Measurements from ENCODE around the gene ZHX3.

The ZHX3 gene

GRCh38 chr20:41248368-41249024, 69.0 kb downstream of the ZHX3 start:
- Histone ChIP-seq H4K20me1 (ENCODE audit: insufficient read depth) (no peaks in the 10 kb centered on the region), H3K79me2 (ENCODE audit: insufficient read depth, low read depth) (no peaks in the 10 kb centered on the region), H3K4me3 (IDR thresholded peaks at IDR 0.05; ENCODE audit: insufficient read depth, low read depth, low read length) (no peak overlapping the region), H3K4me1 (ENCODE audit: low read depth, poor library complexity, severe bottlenecking) (no peaks in the 10 kb centered on the region), H3K27me3 (ENCODE audit: insufficient read depth, low read depth) (no peaks in the 10 kb centered on the region), H2AFZ (ENCODE audit: low read depth) (no peak overlapping the region), H3K36me3 (ENCODE audit: insufficient read depth) (no peaks in the 10 kb centered on the region), H3K4me2 (no peak overlapping the region), H3K9ac (no peak overlapping the region), H3K27ac (no peak overlapping the region)
- TF ChIP-seq CTCF (conservative IDR thresholded peaks at IDR 0.05; ENCODE audit: low read depth, low read length), result no peak

- Histone ChIP-seq H3K79me2 (ENCODE audit: insufficient read depth, low read depth) (no peaks in the 10 kb centered on the region), H3K36me3 (ENCODE audit: insufficient read depth) (no peaks in the 10 kb centered on the region), H4K20me1 (ENCODE audit: insufficient read depth) (no peaks in the 10 kb centered on the region), H3K9ac (no peak overlapping the region), H3K4me3 (IDR thresholded peaks at IDR 0.05; ENCODE audit: insufficient read depth, low read depth, low read length) (no peak overlapping the region), H2AFZ (ENCODE audit: low read depth) (no peak overlapping the region), H3K4me1 (ENCODE audit: low read depth, poor library complexity, severe bottlenecking) (no peaks in the 10 kb centered on the region), H3K4me2 (no peak overlapping the region), H3K27ac (no peak overlapping the region), H3K27me3 (ENCODE audit: insufficient read depth, low read depth) (no peaks in the 10 kb centered on the region)
- TF ChIP-seq CTCF (conservative IDR thresholded peaks at IDR 0.05; ENCODE audit: low read depth, low read length), result no peak
Measured at GRCh38 chr20:41247523-41248367, 69.8 kb downstream of the ZHX3 start.

GRCh38 chr20:41245086-41245707, 72.3 kb downstream of the ZHX3 start:
- no peak for TF ChIP-seq CTCF (conservative IDR thresholded peaks at IDR 0.05; ENCODE audit: low read depth, low read length)
- Histone ChIP-seq H3K4me1 (ENCODE audit: low read depth, poor library complexity, severe bottlenecking) (no peaks in the 10 kb centered on the region), H3K4me3 (IDR thresholded peaks at IDR 0.05; ENCODE audit: insufficient read depth, low read depth, low read length) (no peak overlapping the region), H3K27me3 (ENCODE audit: insufficient read depth, low read depth) (no peaks in the 10 kb centered on the region), H3K4me2 (no peak overlapping the region), H3K36me3 (ENCODE audit: insufficient read depth) (no peaks in the 10 kb centered on the region), H3K79me2 (ENCODE audit: insufficient read depth, low read depth) (no peaks in the 10 kb centered on the region), H2AFZ (ENCODE audit: low read depth) (no peak overlapping the region), H3K27ac (no peak overlapping the region), H4K20me1 (ENCODE audit: insufficient read depth) (no peaks in the 10 kb centered on the region), H3K9ac (no peak overlapping the region)

GRCh38 chr20:41242807-41243206, 74.7 kb downstream of the ZHX3 start:
- no peak for TF ChIP-seq CTCF (conservative IDR thresholded peaks at IDR 0.05; ENCODE audit: low read depth, low read length)
- no peak overlapping the region for H2AFZ ChIP-seq (ENCODE audit: low read depth)

More at GRCh38 chr20:41242807-41243206, 74.7 kb downstream of the ZHX3 start:
- Histone ChIP-seq H3K4me1 (ENCODE audit: low read depth, poor library complexity, severe bottlenecking) (no peaks in the 10 kb centered on the region), H3K36me3 (ENCODE audit: insufficient read depth) (no peaks in the 10 kb centered on the region), H3K27me3 (ENCODE audit: insufficient read depth, low read depth) (no peaks in the 10 kb centered on the region), H3K9ac (no peak overlapping the region), H3K79me2 (ENCODE audit: insufficient read depth, low read depth) (no peaks in the 10 kb centered on the region), H3K27ac (no peak overlapping the region), H4K20me1 (ENCODE audit: insufficient read depth) (no peaks in the 10 kb centered on the region), H3K4me2 (no peak overlapping the region), H3K4me3 (IDR thresholded peaks at IDR 0.05; ENCODE audit: insufficient read depth, low read depth, low read length) (no peak overlapping the region)
